Measurements from ENCODE around the gene TMTC4.

Gene TMTC4

GRCh38 chr13:100668408-100668807, 6.2 kb downstream of the TMTC4 start:
- DNase-seq (ENCODE audit: low read depth in 1 of 2, low spot score in 1 of 2), result no peak

- DNase-seq (ENCODE audit: low read depth in 1 of 2, low spot score in 1 of 2), result no peak
Measured at GRCh38 chr13:100667894-100668293, 6.7 kb downstream of the TMTC4 start.

- no peak for DNase-seq (ENCODE audit: low read depth in 1 of 2, low spot score in 1 of 2)
Measured at GRCh38 chr13:100666124-100666523, 8.5 kb downstream of the TMTC4 start.

GRCh38 chr13:100665403-100665802, 9.2 kb downstream of the TMTC4 start:
- DNase-seq (ENCODE audit: low read depth in 1 of 2, low spot score in 1 of 2), result no peak

- no peak for DNase-seq (ENCODE audit: low read depth in 1 of 2, low spot score in 1 of 2)
Measured at GRCh38 chr13:100664171-100664900, 10.3 kb downstream of the TMTC4 start.

- DNase-seq (ENCODE audit: low read depth in 1 of 2, low spot score in 1 of 2), result no peak
Measured at GRCh38 chr13:100662468-100663211, 12.0 kb downstream of the TMTC4 start.

- DNase-seq (ENCODE audit: low read depth in 1 of 2, low spot score in 1 of 2), result no peak
Measured at GRCh38 chr13:100660761-100661160, 13.8 kb downstream of the TMTC4 start.

- no peak for DNase-seq (ENCODE audit: low read depth in 1 of 2, low spot score in 1 of 2)
Measured at GRCh38 chr13:100659578-100659977, 15.0 kb downstream of the TMTC4 start.

GRCh38 chr13:100658363-100658762, 16.2 kb downstream of the TMTC4 start:
- DNase-seq (ENCODE audit: low read depth in 1 of 2, low spot score in 1 of 2), result no peak

- no peak for DNase-seq (ENCODE audit: low read depth in 1 of 2, low spot score in 1 of 2)
Measured at GRCh38 chr13:100657881-100658315, 16.7 kb downstream of the TMTC4 start.

- no peak for DNase-seq (ENCODE audit: low read depth in 1 of 2, low spot score in 1 of 2)
Measured at GRCh38 chr13:100652510-100652909, 22.1 kb downstream of the TMTC4 start.

GRCh38 chr13:100650326-100650725, 24.3 kb downstream of the TMTC4 start:
- no peak for DNase-seq (ENCODE audit: low read depth in 1 of 2, low spot score in 1 of 2)

GRCh38 chr13:100648354-100648753, 26.2 kb downstream of the TMTC4 start:
- no peak for DNase-seq (ENCODE audit: low read depth in 1 of 2, low spot score in 1 of 2)

- no peak for DNase-seq (ENCODE audit: low read depth in 1 of 2, low spot score in 1 of 2)
Measured at GRCh38 chr13:100646871-100647270, 27.7 kb downstream of the TMTC4 start.

- DNase-seq (ENCODE audit: low read depth in 1 of 2, low spot score in 1 of 2), result no peak
Measured at GRCh38 chr13:100646030-100646673, 28.4 kb downstream of the TMTC4 start.

GRCh38 chr13:100645382-100645781, 29.2 kb downstream of the TMTC4 start:
- no peak for DNase-seq (ENCODE audit: low read depth in 1 of 2, low spot score in 1 of 2)

GRCh38 chr13:100644371-100644770, 30.2 kb downstream of the TMTC4 start:
- DNase-seq (ENCODE audit: low read depth in 1 of 2, low spot score in 1 of 2), result no peak

- DNase-seq (ENCODE audit: low read depth in 1 of 2, low spot score in 1 of 2), result no peak
Measured at GRCh38 chr13:100637796-100638195, 36.8 kb downstream of the TMTC4 start.

- DNase-seq (ENCODE audit: low read depth in 1 of 2, low spot score in 1 of 2), result no peak
Measured at GRCh38 chr13:100637380-100637779, 37.2 kb downstream of the TMTC4 start.

GRCh38 chr13:100636441-100636840, 38.2 kb downstream of the TMTC4 start:
- DNase-seq (ENCODE audit: low read depth in 1 of 2, low spot score in 1 of 2), result no peak

GRCh38 chr13:100636004-100636403, 38.6 kb downstream of the TMTC4 start:
- DNase-seq (ENCODE audit: low read depth in 1 of 2, low spot score in 1 of 2), result no peak

- DNase-seq (ENCODE audit: low read depth in 1 of 2, low spot score in 1 of 2), result no peak
Measured at GRCh38 chr13:100634696-100635095, 39.9 kb downstream of the TMTC4 start.

All from stimulated activated CD4-positive, alpha-beta T cell treated with anti-CD3 and anti-CD28 coated beads, Interleukin-15, amount 100 ng/mL, for 1 hour (primary cell).